GM18517 (cell line): ENCODE data around the gene SLC29A3.

Experiments used
- ATAC-seq: cut with Tn5 transposase; IDR thresholded peaks from one replicate; pipeline ENCODE4 v1.9.1; 2021; ENCODE audit warnings: mild to moderate bottlenecking, moderate library complexity; ENCODE audit not compliant: unreplicated experiment

The SLC29A3 gene

GRCh38 chr10:71408436-71409225 is 89.6 kb downstream of the SLC29A3 start:
- ATAC-seq, result no peak

GRCh38 chr10:71409516-71410104 is 90.6 kb downstream of the SLC29A3 start:
- ATAC-seq, result no peak
